ENCODE results near the gene PNPLA6. TPM values are rescaled to one million over a fixed set of nuclear protein-coding genes. Genes with fewer than 3 reads are reported as not detected.

Gene PNPLA6
- total RNA-seq, 1 experiment from 2014 or later, result 176 TPM

DNA sequence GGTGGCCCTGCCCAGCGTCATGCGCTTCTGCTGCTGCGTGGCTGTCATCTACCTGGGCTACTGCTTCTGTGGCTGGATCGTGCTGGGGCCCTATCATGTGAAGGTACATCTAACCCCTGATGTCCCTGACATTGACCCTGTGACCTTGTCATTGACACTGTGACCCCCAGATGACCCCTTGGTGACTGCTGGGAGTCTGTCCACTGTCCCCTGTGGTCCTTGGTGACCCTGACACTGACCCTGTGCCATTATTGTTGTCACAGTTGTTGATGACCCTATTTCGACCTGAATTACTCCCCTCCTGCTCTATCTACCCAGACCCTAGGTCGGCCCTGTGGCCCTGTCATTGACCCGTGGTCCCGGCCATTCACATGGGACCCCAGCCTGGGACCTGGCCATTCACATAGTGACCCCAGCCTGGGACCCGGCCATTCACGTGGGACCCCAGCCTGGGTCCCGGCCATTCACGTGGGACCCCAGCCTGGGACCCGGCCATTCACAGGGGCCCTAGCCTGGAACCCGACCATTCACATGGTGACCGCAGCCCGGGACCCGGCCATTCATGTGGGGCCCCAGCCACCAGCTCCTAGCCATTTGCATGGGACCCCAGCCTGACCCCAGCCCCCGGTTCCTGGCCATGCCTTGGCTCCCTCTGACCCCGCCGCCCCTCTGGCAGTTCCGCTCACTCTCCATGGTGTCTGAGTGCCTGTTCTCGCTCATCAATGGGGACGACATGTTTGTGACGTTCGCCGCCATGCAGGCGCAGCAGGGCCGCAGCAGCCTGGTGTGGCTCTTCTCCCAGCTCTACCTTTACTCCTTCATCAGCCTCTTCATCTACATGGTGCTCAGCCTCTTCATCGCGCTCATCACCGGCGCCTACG, 5.7 kb upstream of the PNPLA6 start:
- ChIA-PET CTCF (no interaction called here), POLR2A (no interaction called here)
- in situ Hi-C loops (cut with HindIII; ENCODE audit: low pct_unique_long_range_greater_than_20kb, low sequenced_read_pairs) (no loop called here), intact Hi-C loops (cut with micrococcal nuclease; ENCODE audit: unreplicated experiment) (no loop called here)
- TF ChIP-seq TCF7L2 (IDR thresholded peaks at IDR 0.05; ENCODE audit: low read depth, low read length) (no peak), POLR2AphosphoS5 (IDR thresholded peaks at IDR 0.05; ENCODE audit: low read depth, low read length) (no peak), SIN3A (IDR thresholded peaks at IDR 0.05; ENCODE audit: borderline replicate concordance, insufficient read depth, low read depth, low read length) (no peak)
- TF ChIP-seq, protein P1, sequence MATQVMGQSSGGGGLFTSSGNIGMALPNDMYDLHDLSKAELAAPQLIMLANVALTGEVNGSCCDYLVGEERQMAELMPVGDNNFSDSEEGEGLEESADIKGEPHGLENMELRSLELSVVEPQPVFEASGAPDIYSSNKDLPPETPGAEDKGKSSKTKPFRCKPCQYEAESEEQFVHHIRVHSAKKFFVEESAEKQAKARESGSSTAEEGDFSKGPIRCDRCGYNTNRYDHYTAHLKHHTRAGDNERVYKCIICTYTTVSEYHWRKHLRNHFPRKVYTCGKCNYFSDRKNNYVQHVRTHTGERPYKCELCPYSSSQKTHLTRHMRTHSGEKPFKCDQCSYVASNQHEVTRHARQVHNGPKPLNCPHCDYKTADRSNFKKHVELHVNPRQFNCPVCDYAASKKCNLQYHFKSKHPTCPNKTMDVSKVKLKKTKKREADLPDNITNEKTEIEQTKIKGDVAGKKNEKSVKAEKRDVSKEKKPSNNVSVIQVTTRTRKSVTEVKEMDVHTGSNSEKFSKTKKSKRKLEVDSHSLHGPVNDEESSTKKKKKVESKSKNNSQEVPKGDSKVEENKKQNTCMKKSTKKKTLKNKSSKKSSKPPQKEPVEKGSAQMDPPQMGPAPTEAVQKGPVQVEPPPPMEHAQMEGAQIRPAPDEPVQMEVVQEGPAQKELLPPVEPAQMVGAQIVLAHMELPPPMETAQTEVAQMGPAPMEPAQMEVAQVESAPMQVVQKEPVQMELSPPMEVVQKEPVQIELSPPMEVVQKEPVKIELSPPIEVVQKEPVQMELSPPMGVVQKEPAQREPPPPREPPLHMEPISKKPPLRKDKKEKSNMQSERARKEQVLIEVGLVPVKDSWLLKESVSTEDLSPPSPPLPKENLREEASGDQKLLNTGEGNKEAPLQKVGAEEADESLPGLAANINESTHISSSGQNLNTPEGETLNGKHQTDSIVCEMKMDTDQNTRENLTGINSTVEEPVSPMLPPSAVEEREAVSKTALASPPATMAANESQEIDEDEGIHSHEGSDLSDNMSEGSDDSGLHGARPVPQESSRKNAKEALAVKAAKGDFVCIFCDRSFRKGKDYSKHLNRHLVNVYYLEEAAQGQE (IDR thresholded peaks at IDR 0.05; ENCODE audit: insufficient read depth in 1 of 2, low read depth in 2 of 2, low read length in 1 of 2), result no peak
- TF ChIP-seq, protein P2, sequence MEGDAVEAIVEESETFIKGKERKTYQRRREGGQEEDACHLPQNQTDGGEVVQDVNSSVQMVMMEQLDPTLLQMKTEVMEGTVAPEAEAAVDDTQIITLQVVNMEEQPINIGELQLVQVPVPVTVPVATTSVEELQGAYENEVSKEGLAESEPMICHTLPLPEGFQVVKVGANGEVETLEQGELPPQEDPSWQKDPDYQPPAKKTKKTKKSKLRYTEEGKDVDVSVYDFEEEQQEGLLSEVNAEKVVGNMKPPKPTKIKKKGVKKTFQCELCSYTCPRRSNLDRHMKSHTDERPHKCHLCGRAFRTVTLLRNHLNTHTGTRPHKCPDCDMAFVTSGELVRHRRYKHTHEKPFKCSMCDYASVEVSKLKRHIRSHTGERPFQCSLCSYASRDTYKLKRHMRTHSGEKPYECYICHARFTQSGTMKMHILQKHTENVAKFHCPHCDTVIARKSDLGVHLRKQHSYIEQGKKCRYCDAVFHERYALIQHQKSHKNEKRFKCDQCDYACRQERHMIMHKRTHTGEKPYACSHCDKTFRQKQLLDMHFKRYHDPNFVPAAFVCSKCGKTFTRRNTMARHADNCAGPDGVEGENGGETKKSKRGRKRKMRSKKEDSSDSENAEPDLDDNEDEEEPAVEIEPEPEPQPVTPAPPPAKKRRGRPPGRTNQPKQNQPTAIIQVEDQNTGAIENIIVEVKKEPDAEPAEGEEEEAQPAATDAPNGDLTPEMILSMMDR (IDR thresholded peaks at IDR 0.05), result no peak
- Histone ChIP-seq H3K27me3 (ENCODE audit: control insufficient read depth, insufficient read depth, low read length) (no peaks in the 10 kb centered on the region), H3K27ac (ENCODE audit: low read length) (no peak overlapping the region), H3K4me3 (ENCODE audit: low read depth in 2 of 2, low read length in 2 of 2) (no peak overlapping the region), H3K4me1 (ENCODE audit: control insufficient read depth, insufficient read depth, low read length) (0 out of 2 replicates have a peak, but pooled peaks cover 7% of the 10 kb centered on the region), H3K9me3 (ENCODE audit: control insufficient read depth, insufficient read depth, low read depth, low read length) (no peaks in the 10 kb centered on the region), H3K36me3 (ENCODE audit: control insufficient read depth, insufficient read depth, low read length) (peaks cover 2% of the 10 kb centered on the region; the same call in 1 of the 2 replicates)
- DNase-seq (ENCODE audit: low read depth, low spot score) (no peak), ATAC-seq (no peak)
- no TSS peak for BruUV-seq (replicated peaks)

DNA sequence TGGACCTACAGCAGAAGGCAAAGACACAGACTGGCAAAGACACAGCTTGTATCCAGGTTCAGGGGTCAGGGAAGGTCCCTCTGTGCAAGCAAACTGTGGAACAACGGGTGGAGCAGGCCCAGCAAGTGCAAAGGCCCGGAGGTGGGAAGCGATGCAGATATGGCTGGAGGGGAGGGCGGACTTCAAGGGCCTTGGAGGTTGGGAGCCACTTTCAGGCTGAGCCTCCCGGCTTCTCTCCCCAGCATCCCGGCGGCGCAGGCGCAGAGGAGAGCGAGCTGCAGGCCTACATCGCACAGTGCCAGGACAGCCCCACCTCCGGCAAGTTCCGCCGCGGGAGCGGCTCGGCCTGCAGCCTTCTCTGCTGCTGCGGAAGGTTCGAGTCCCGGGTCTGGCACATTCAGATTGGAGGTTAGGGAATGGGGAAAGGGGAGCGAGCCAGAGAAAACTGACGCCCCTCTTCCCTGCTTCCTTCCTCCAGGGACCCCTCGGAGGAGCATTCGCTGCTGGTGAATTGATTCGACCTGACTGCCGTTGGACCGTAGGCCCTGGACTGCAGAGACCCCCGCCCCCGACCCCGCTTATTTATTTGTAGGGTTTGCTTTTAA, 2.1 kb upstream of the PNPLA6 start:
- H3K36me3 ChIP-seq (ENCODE audit: control insufficient read depth, insufficient read depth, low read length), result peaks cover 8% of the 10 kb centered on the region; the same call in 1 of the 2 replicates
- in situ Hi-C loops (cut with HindIII; ENCODE audit: low pct_unique_long_range_greater_than_20kb, low sequenced_read_pairs), result no loop called here
- no peak for ATAC-seq
- no peaks in the 10 kb centered on the region for H3K27me3 ChIP-seq (ENCODE audit: control insufficient read depth, insufficient read depth, low read length)
- no TSS peak for BruUV-seq (replicated peaks)
- CTCF ChIA-PET, result no interaction called here
- peak overlapping the region; percentile 84 for H3K27ac ChIP-seq (ENCODE audit: low read length)
- no peak for DNase-seq (ENCODE audit: low read depth, low spot score)
- intact Hi-C loops (cut with micrococcal nuclease; ENCODE audit: unreplicated experiment), result no loop called here
- H3K4me3 ChIP-seq (ENCODE audit: low read depth in 2 of 2, low read length in 2 of 2), result peak overlapping the region; percentile 78 to 83
- POLR2A ChIA-PET, result no interaction called here
- TF ChIP-seq SIN3A (IDR thresholded peaks at IDR 0.05; ENCODE audit: borderline replicate concordance, insufficient read depth, low read depth, low read length) (no peak), TCF7L2 (IDR thresholded peaks at IDR 0.05; ENCODE audit: low read depth, low read length) (no peak), POLR2AphosphoS5 (IDR thresholded peaks at IDR 0.05; ENCODE audit: low read depth, low read length) (no peak)
- TF ChIP-seq, protein P2 (IDR thresholded peaks at IDR 0.05), result no peak
- TF ChIP-seq, protein P1 (IDR thresholded peaks at IDR 0.05; ENCODE audit: insufficient read depth in 1 of 2, low read depth in 2 of 2, low read length in 1 of 2), result no peak
- H3K9me3 ChIP-seq (ENCODE audit: control insufficient read depth, insufficient read depth, low read depth, low read length), result no peaks in the 10 kb centered on the region
- 0 out of 2 replicates have a peak, but pooled peaks cover 7% of the 10 kb centered on the region for H3K4me1 ChIP-seq (ENCODE audit: control insufficient read depth, insufficient read depth, low read length)

Data from Panc1 (cell line).